ENCODE measurements around the gene CCDC102B. TPM values are rescaled to one million over a fixed set of nuclear protein-coding genes. Genes with fewer than 3 reads are reported as not detected.

Gene CCDC102B
- total and polyA plus RNA-seq, 2 experiments from 2014 or later = 8.9 to 13.0 TPM

DNA sequence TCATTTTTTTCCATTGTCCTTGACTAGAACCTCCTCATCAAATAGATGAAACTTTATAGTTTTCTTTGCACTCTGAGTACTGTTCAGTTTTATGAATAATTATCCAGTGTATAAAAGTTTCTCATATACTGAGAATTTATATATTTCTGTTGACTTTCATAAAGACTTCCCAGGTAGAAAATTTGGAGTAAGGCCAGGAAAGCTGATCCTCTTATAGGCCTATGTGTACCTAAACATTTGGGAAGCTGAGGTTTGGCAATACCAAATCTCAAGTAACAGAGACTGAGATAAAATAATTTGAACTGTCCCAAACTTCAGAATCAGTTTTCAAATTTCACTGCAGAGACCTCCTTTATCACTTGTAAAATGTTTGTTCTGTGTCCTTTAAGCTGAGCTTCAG, 43.4 kb downstream of the CCDC102B start:
- Histone ChIP-seq H3K4me3 (no peak overlapping the region), H3K36me3 (no peaks in the 10 kb centered on the region), H3K4me1 (ENCODE audit: low read depth) (no peaks in the 10 kb centered on the region), H3K27me3 (no peaks in the 10 kb centered on the region), H3K9me3 (ENCODE audit: low read depth) (no peaks in the 10 kb centered on the region), H3K27ac (no peak overlapping the region)
- peak in 1 of 2 donors; percentile 50 for DNase-seq (ENCODE audit: low read depth in 1 of 2, low spot score in 1 of 2)
- TF ChIP-seq, protein P1, sequence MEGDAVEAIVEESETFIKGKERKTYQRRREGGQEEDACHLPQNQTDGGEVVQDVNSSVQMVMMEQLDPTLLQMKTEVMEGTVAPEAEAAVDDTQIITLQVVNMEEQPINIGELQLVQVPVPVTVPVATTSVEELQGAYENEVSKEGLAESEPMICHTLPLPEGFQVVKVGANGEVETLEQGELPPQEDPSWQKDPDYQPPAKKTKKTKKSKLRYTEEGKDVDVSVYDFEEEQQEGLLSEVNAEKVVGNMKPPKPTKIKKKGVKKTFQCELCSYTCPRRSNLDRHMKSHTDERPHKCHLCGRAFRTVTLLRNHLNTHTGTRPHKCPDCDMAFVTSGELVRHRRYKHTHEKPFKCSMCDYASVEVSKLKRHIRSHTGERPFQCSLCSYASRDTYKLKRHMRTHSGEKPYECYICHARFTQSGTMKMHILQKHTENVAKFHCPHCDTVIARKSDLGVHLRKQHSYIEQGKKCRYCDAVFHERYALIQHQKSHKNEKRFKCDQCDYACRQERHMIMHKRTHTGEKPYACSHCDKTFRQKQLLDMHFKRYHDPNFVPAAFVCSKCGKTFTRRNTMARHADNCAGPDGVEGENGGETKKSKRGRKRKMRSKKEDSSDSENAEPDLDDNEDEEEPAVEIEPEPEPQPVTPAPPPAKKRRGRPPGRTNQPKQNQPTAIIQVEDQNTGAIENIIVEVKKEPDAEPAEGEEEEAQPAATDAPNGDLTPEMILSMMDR (IDR thresholded peaks at IDR 0.05; ENCODE audit: low read depth, low read length) = no peak

DNA sequence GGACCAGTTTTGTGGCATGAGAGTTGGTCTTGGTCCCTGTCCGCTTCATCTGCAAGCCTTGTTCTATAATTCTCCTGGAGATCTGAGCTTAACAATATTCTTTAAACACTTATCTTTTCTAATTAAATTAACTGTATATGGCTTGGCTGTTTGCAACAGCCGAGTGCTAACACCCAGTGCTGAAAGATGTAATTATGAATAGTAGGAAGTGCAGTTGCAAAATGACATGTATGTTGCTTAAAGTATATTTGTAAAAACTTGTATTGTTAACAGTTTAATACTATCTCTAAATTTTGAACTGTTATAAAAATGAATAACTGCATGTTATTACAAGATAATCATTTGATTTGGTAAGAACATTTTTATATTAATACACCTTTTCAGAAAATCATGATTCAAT, 45.1 kb downstream of the CCDC102B start:
- TF ChIP-seq, protein P1 (IDR thresholded peaks at IDR 0.05; ENCODE audit: low read depth, low read length) = no peak
- no peak overlapping the region for H3K27ac ChIP-seq
- H3K4me1 ChIP-seq (ENCODE audit: low read depth) = no peaks in the 10 kb centered on the region
- H3K9me3 ChIP-seq (ENCODE audit: low read depth) = no peaks in the 10 kb centered on the region
- no peak overlapping the region for H3K4me3 ChIP-seq
- no peak for DNase-seq (ENCODE audit: low read depth in 1 of 2, low spot score in 1 of 2)
- H3K27me3 ChIP-seq = no peaks in the 10 kb centered on the region
- no peaks in the 10 kb centered on the region for H3K36me3 ChIP-seq

DNA sequence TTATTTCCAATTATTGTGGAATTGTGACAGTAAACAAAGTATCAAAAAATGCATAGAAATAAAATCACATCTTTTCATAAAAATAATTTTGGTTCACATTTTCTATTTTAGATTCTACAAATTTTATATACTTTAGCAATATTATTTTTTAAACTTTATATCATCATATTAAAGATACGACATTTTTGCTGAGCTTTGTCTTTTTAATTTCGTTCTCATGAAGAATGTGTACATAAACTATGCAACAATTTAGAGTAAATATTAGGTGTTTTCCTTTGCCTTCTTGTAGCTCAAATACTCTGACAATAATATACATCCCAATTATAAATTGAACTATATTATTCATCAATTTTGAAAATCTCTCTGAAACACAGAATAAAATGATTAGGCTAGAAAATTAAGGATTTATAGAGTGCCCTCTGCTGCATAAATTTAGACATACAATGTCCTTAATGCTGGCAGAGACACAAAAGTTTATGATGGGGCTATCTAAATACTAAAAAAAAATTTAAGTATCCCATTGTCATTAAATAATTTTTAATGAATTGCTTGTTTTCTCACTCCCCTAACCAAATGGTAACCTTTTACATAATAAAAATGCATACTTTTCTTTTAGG, 45.7 kb downstream of the CCDC102B start:
- TF ChIP-seq, protein P1 (IDR thresholded peaks at IDR 0.05; ENCODE audit: low read depth, low read length) = peak; percentile 30
- no peaks in the 10 kb centered on the region for H3K9me3 ChIP-seq (ENCODE audit: low read depth)
- no peak overlapping the region for H3K27ac ChIP-seq
- H3K4me1 ChIP-seq (ENCODE audit: low read depth) = no peaks in the 10 kb centered on the region
- no peaks in the 10 kb centered on the region for H3K36me3 ChIP-seq
- peak in 1 of 2 donors; percentile 19 for DNase-seq (ENCODE audit: low read depth in 1 of 2, low spot score in 1 of 2)
- no peaks in the 10 kb centered on the region for H3K27me3 ChIP-seq
- H3K4me3 ChIP-seq = no peak overlapping the region

DNA sequence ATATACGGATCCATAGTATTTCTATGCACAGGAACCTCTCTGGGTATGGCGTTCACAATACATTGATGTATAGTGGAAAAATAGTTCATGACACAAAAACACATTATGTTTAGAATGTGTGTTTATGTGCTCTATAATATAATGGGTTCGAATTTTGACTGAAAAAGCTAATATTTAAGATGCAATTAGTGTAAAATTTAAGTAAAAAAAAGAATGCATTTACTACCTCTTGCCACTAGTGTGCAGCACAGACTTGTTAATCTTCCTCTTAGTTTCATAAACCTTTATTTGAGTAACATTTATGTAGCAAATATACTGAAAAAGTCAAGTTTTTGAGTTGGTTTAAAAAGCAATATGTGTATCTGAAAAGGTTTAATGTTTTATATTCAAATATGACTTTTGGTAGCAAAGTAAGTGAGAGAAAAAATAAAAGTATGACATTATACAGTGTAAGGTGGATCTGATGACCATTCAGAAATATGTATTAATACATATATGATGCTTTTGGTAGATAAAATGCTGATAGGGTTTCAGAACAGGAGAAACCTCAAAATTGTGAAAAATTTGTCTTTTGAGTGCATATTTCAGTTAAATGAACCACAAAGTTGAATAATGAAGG, 49.4 kb downstream of the CCDC102B start:
- Histone ChIP-seq H3K4me3 (no peak overlapping the region), H3K36me3 (no peaks in the 10 kb centered on the region), H3K27me3 (no peaks in the 10 kb centered on the region), H3K4me1 (ENCODE audit: low read depth) (no peaks in the 10 kb centered on the region), H3K9me3 (ENCODE audit: low read depth) (no peaks in the 10 kb centered on the region), H3K27ac (no peak overlapping the region)
- peak; percentile 13 to 51 for DNase-seq (ENCODE audit: low read depth in 1 of 2, low spot score in 1 of 2)
- TF ChIP-seq, protein P1 (IDR thresholded peaks at IDR 0.05; ENCODE audit: low read depth, low read length) = peak; percentile 64

DNA sequence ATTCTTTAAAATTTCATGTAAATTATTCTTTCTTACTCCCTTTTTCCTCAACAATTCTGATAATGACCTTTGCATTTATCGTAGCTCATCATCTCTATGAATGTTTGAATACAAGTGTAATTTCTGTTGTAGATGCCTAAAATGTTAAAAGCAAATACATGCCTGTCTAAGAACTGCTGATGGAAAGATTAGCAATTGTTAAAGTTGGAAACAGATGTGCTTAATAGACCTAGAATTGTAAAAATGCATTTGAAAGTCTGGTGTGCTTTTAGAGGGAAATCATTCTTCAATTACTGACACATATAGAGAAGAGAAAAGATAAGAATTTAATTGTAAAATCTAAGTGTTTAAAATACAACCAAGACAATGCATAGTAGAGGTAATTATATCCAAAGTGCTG, 50.4 kb downstream of the CCDC102B start:
- H3K27ac ChIP-seq = no peak overlapping the region
- no peaks in the 10 kb centered on the region for H3K4me1 ChIP-seq (ENCODE audit: low read depth)
- no peak overlapping the region for H3K4me3 ChIP-seq
- DNase-seq (ENCODE audit: low read depth in 1 of 2, low spot score in 1 of 2) = no peak
- TF ChIP-seq, protein P1 (IDR thresholded peaks at IDR 0.05; ENCODE audit: low read depth, low read length) = no peak
- H3K9me3 ChIP-seq (ENCODE audit: low read depth) = no peaks in the 10 kb centered on the region
- no peaks in the 10 kb centered on the region for H3K36me3 ChIP-seq
- H3K27me3 ChIP-seq = no peaks in the 10 kb centered on the region

Measured in cardiac muscle cell (in vitro differentiated cells and primary cell).